Effector CD8-positive, alpha-beta T cell (primary cell): Measurements from ENCODE around the gene AQP6.

ENCODE experiments used
- DNase-seq: peaks from one replicate; lab custom pipeline; 2025; lab: John Stamatoyannopoulos, UW
- total RNA-seq, 4 experiments: gene quantifications; one replicate each; lab custom pipeline; 2026; lab: John Stamatoyannopoulos, UW

The AQP6 gene, protein sequence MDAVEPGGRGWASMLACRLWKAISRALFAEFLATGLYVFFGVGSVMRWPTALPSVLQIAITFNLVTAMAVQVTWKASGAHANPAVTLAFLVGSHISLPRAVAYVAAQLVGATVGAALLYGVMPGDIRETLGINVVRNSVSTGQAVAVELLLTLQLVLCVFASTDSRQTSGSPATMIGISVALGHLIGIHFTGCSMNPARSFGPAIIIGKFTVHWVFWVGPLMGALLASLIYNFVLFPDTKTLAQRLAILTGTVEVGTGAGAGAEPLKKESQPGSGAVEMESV
- total RNA-seq: 0 to 0.09 (median 0) reads per million in 4 experiments

DNA sequence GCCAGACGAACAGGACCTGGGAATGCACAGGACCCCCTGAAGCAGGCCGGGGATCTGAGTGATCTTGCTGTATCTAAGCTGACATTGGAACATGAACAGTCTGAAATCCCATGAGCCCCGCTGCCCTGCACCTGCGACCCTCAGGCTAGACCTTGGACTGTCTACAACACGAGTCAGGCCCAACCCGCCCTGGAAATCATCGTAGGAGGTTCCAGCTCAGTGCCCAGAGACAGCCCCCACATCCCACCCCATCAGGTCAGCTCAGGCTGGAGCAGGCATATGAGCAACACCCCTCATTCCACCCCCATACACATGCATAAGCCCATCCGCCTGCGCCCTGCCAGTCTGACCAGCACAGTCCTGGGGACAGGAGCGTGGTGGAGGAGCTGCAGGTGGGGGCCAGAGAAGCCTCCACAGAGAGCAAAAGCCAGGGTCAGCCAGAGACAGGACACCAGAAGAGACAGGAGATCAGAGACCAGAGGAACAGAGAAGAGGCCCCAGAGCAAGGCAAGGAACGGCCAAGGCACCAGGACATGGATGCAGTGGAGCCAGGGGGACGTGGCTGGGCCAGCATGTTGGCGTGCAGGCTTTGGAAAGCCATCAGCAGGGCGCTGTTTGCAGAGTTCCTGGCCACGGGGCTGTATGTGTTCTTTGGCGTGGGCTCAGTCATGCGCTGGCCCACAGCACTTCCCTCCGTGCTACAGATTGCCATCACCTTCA, at the start of gene AQP6:
TSS of gene AQP6 (plus strand) at position 307 of the 720 bp plus-strand sequence. CDS start at position 534, 227 bp downstream.
- no peak for DNase-seq

DNA sequence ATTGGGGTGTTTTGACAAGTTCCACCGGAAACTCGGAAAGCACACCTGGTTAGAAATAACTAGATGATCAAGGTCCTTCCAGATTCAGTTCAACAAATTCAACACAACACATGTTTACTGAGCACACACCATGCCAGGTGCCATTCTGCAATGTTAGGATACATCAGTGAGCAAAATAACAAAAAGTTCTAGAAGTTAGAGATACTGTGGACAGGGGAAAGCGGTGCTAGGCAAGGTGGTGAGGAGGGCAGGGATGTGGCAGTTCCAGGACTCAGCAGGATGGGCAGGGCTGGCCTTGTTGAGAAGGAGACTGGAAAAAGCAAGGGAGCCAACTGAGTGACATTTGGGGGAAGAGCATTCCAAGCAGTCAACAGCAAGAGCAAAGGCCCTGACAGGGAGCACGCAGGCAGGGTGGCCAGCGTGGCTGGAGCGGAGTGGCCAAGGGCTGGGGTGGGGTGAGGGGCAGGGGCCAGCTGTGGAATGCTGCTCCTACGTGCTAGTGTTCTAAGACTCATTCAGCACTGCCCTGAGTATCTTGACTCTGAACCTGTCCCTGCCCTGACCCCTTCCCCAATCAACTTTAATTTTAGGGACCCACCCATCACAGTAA, 49.6 kb upstream of the AQP6 start:
- no peak for DNase-seq

GRCh38 chr12:49923880-49924556, 48.7 kb upstream of the AQP6 start:
- no peak for DNase-seq

DNA sequence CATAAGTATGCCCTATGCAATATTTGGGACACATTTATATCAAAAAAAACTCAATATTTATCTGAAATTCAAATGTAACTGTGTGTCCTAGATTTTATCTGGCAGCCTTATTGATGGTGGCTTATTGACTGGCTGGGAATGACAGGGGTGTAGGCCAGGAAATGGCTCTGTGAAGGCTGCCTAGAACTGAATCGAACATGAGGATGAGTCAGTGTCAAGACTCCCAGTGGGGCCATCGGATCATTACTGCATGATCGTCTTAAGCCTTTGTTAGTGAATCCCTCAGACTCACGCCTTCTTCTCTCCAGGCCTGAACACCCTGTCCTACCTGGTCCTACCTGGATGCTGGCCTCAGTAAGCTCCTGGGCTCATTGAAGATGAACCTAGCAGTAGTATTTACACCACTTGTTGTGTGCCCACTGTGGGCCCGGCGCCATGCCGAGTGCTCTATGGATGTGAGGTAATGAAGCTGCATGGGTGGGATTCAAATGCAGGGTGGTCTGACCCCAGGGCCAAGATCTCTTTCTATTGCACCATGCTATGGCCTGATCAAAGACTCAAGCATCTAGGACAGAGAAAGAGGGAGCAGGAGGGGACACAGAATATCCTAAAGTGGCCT, 48.0 kb upstream of the AQP6 start:
- DNase-seq: no peak

- no peak for DNase-seq
Measured at GRCh38 chr12:49925433-49926204, 47.1 kb upstream of the AQP6 start.

- no peak for DNase-seq
Measured at GRCh38 chr12:49928471-49928870, 44.3 kb upstream of the AQP6 start.

DNA sequence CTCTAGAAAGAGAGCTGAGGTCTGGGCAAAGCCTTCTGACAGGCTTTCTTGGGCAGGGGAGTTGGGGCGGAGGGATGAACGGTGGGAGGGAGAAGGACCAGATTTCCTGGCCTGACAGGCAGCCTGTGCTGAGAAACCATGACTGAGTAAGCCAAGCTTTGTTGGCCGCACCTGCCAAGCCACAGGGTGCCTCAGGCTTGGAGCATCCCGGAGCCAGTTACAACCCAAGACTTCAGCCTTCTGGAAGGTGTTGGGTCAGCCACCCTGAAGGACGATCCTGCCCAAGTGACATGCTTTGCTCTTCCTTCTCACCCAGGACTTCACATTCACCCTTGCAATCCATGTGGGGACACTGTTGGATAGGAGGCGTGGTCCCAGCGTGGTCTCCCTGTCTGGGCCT, 43.2 kb upstream of the AQP6 start:
- no peak for DNase-seq

DNA sequence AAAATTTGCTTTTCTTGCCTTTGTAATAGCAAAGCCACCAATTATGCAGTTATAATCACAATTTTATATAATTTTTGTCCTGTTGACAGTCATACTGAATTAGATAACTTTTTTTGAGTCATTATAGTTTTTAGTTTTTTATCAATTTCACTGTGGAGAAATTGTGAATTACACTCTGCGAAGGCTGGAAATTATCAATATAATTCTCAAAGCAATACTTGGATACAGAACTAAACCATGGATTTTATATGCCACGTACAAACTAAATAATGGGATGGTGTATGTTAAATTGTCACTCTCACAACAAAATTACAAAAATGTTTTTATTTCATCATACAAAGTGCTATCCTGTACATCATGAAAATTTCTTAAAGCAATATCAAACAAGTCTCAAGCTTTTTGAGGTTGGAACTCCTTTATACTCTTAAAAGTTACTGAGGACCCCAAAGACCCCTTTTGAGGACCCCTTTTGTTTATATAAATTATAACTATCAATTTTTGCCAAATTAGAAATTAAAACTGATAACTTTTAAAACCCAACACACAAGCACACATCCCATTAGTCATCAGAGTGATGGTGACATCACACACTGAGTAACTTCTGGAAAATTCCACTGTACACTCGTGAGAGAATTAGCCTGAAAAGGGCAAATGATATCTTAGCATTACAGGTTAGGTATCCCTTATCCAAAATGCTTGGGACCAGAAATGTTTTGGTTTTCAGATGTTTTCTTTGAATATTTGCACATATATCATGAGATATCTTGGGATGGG, 42.0 kb upstream of the AQP6 start:
- DNase-seq: no peak

DNA sequence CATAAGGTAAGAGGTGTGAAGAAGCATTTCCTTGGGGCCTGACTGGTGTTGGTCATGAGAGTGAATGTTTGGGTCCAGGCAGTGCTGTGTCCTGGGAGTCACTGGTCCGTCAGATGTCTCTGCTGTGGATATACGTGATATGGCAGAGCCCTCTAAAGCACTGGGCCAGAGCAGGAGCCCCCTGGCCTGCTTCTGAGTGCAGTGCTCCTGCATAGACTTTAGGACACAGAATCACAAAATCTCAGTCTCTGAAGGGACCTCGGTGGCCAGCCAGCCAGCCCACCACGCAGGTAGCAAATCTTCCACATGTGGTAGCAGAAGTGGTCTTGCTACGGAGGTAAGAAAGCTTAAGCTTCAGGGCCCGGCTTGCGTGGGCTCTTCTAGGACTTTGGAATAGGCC, 40.7 kb upstream of the AQP6 start:
- no peak for DNase-seq

GRCh38 chr12:49932533-49933130, 40.1 kb upstream of the AQP6 start:
- no peak for DNase-seq

DNA sequence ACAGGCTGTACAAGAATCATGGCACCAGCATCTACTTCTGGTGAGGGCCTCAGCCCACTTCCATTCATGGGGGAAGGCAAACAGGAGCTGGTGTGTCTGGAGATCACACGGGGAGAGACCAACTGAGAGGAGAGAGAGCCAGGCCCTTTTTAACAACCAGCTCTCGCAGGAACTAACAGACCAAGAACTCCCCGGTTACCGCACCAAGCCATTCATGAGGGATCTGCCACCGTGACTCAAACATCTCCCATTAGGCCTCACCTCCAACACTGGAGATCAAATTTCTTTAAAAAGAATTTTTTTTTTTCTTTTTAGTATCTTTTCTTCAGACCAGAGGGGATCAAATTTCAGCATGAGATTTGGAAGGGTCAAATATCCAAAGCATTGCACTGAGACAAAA, 39.0 kb upstream of the AQP6 start:
- no peak for DNase-seq

- no peak for DNase-seq
Measured at GRCh38 chr12:49934505-49934904, 38.2 kb upstream of the AQP6 start.

- no peak for DNase-seq
Measured at GRCh38 chr12:49936925-49937324, 35.8 kb upstream of the AQP6 start.

GRCh38 chr12:49937639-49938300, 35.0 kb upstream of the AQP6 start:
- DNase-seq: no peak

GRCh38 chr12:49939307-49939706, 33.4 kb upstream of the AQP6 start:
- no peak for DNase-seq

DNA sequence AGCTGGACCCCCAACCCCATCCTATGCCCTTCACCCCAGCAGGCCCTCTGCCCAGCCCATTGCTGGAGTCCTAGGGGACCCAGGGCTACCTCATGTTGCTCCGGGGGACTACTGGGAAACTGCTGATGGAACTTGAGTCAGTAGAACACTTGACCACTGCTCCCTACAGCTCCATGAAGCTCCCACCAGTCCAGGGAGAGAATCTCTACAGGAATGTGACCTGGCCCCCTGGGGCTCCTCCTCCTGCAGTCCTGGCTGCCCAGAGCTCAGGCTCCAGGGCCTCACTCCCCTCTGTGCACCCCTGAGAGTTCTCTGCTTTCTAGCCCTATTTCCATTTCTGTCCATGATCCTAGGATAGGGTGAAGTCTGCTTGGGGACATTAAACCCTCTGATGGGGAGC, 33.0 kb upstream of the AQP6 start:
- no peak for DNase-seq

- DNase-seq: no peak
Measured at GRCh38 chr12:49941556-49942511, 30.9 kb upstream of the AQP6 start.

DNA sequence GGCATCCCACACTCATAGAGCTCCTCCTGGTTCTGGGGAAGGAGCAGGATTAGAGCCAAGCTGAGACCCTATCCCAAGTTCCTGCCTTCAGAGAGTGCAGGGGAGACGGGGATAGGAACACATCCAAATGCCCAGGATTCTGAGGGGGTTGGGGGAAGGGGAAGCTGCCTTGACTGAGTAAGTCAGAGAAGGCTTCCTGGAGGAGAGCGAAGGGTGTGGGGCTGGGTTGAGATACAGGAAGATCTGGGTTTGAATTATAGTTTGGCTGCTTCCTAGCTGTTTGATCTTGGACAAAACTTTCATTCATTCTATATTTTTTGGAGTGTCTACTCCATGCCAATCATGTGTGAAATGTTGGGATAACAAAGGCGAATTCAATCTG, 30.2 kb upstream of the AQP6 start:
- DNase-seq: no peak
